GM12878 (cell line): Measurements from ENCODE around the gene PRMT7. TPM values are rescaled to one million over a fixed set of nuclear protein-coding genes. Genes with fewer than 3 reads are reported as not detected.

Experiments
- ATAC-seq: fragments of 200-7000 bp; cut with Tn5 transposase; 3 replicates; pipeline ENCODE4 v1.9.1; 2020; ENCODE audit warnings: mild to moderate bottlenecking, moderate library complexity
- BruUV-seq: library from RNA; stranded (reverse); fragments of 400-500 nt; replicated peaks from 2 replicates; lab custom pipeline; 2021; lab: Mats Ljungman, UMichigan
- CTCF ChIA-PET: fragments of 300-600 bp; sonication (Branson Sonifier 250); formaldehyde crosslinking; extraction: SDS; loops from one replicate; lab custom pipeline; 2021; ENCODE audit warnings: inconsistent platforms; lab: Yijun Ruan, JAX
- POLR2A ChIA-PET: fragments of 350-600 bp; formaldehyde crosslinking; extraction: SDS; loops from one replicate; lab custom pipeline; 2021; ENCODE audit warnings: inconsistent platforms; lab: Charles Lee
- RAD21 ChIA-PET: fragments of 300-600 bp; sonication (Branson Sonifier 250); formaldehyde crosslinking; loops from one replicate; lab custom pipeline; 2023; ENCODE audit warnings: antibody characterized with exemption; ENCODE audit not compliant: unreplicated experiment; lab: Charles Lee
- SMC1A ChIA-PET: fragments of 300-600 bp; sonication (Branson Sonifier 250); formaldehyde crosslinking; loops from one replicate; lab custom pipeline; 2023; ENCODE audit not compliant: unreplicated experiment, uncharacterized antibody; lab: Charles Lee
- DNase-seq: peaks from one replicate; pipeline ENCODE4 v3.0.0-alpha.2; 2011; ENCODE audit warnings: low read depth, low spot score
- FAIRE-seq: peaks from 3 replicates; lab custom pipeline; 2011; peaks lifted over from hg19 to GRCh38; lab: Jason Lieb, UNC
- H2AFZ ChIP-seq: 2 replicates; pipeline ENCODE4 v1.6.0; 2011; ENCODE audit warnings: low read depth, low read length, control low read depth; ENCODE audit not compliant: control insufficient read depth
- H3K27ac ChIP-seq: 2 replicates; pipeline ENCODE4 v1.5.1; 2011; ENCODE audit warnings: control low read depth; ENCODE audit not compliant: control insufficient read depth, insufficient read depth
- H3K27me3 ChIP-seq, 2 experiments: replicated peaks in 1 of 2; 2 replicates each; pipeline versions ENCODE4 v1.6.0 to v1.6.1; 2011; ENCODE audit warnings: low read length in 1 of 2; ENCODE audit not compliant: control insufficient read depth in 2 of 2, insufficient read depth in 2 of 2
- H3K36me3 ChIP-seq, 2 experiments: 2 replicates each; pipeline ENCODE4 v1.5.1; 2011; ENCODE audit warnings: low read length in 1 of 2; ENCODE audit not compliant: control insufficient read depth in 2 of 2, insufficient read depth in 2 of 2
- H3K4me1 ChIP-seq: 2 replicates; pipeline ENCODE4 v1.6.1; 2011; ENCODE audit warnings: mild to moderate bottlenecking, low read length, moderate library complexity, mixed read lengths; ENCODE audit not compliant: control insufficient read depth, insufficient read depth
- H3K4me2 ChIP-seq: 2 replicates; pipeline ENCODE4 v1.6.0; 2011; ENCODE audit warnings: control low read depth; ENCODE audit not compliant: control insufficient read depth, insufficient read depth
- H3K4me3 ChIP-seq: fragments of 200-600 bp; sonication (generic); 2 replicates; pipeline ENCODE4 v1.5.1; 2016
- H3K79me2 ChIP-seq: 2 replicates; pipeline ENCODE4 v1.6.0; 2011; ENCODE audit warnings: low read length; ENCODE audit not compliant: control insufficient read depth, insufficient read depth
- H3K9ac ChIP-seq: 2 replicates; pipeline ENCODE4 v1.8.0; 2011; ENCODE audit warnings: low read length, control low read depth, mixed read lengths; ENCODE audit not compliant: control insufficient read depth, insufficient read depth
- H3K9me3 ChIP-seq: replicated peaks from 3 replicates; pipeline ENCODE4 v1.5.1; 2011; ENCODE audit warnings: mild to moderate bottlenecking, low read length; ENCODE audit not compliant: control insufficient read depth, insufficient read depth
- H4K20me1 ChIP-seq: 2 replicates; pipeline ENCODE4 v1.6.0; 2011; ENCODE audit not compliant: control insufficient read depth, insufficient read depth
- CHD2 ChIP-seq: IDR thresholded peaks from 2 replicates; pipeline ENCODE4 v1.6.1; 2011; ENCODE audit warnings: low read depth, low read length, improper control_type of control experiment, borderline replicate concordance
- CREB1 ChIP-seq: IDR thresholded peaks from 2 replicates; pipeline ENCODE4 v1.6.1; 2012; ENCODE audit warnings: low read depth, mild to moderate bottlenecking, inconsistent platforms
- GATAD2B ChIP-seq: fragments of 450-650 bp; conservative IDR thresholded peaks from 2 replicates; pipeline ENCODE4 v1.6.1; 2017; ENCODE audit warnings: low read depth, mild to moderate bottlenecking, moderate library complexity
- IKZF2 ChIP-seq, 2 experiments: fragments of 450-650 bp; IDR thresholded peaks; 2 replicates each; pipeline ENCODE4 v1.6.1; 2017; ENCODE audit warnings: mild to moderate bottlenecking in 2 of 2, moderate library complexity in 2 of 2
- NFXL1 ChIP-seq: fragments of 450-650 bp; IDR thresholded peaks from 2 replicates; pipeline ENCODE4 v1.6.1; 2017; ENCODE audit warnings: antibody characterized with exemption, mild to moderate bottlenecking, borderline replicate concordance
- PML ChIP-seq: IDR thresholded peaks from 2 replicates; pipeline ENCODE4 v1.6.1; 2012; ENCODE audit warnings: low read length, inconsistent platforms
- POU2F2 ChIP-seq: IDR thresholded peaks from 3 replicates; pipeline ENCODE4 v1.6.1; 2011; ENCODE audit warnings: low read depth, mild to moderate bottlenecking, low read length, borderline replicate concordance
- TCF12 ChIP-seq: IDR thresholded peaks from 2 replicates; pipeline ENCODE4 v1.6.1; 2011; ENCODE audit warnings: low read depth, mild to moderate bottlenecking, low read length
- WRNIP1 ChIP-seq: IDR thresholded peaks from 2 replicates; pipeline ENCODE4 v1.6.1; 2011; ENCODE audit warnings: low read depth, low read length, improper control_type of control experiment, borderline replicate concordance
- YBX1 ChIP-seq: fragments of 450-650 bp; IDR thresholded peaks from 2 replicates; pipeline ENCODE4 v1.6.1; 2016; ENCODE audit warnings: antibody characterized with exemption
- ZNF384 ChIP-seq: IDR thresholded peaks from 2 replicates; pipeline ENCODE4 v1.6.1; 2012; ENCODE audit warnings: low read depth, mild to moderate bottlenecking, low read length, improper control_type of control experiment, borderline replicate concordance
- WGBS: methylation state at CpG from one replicate; pipeline ENCODE4 v1.1.6; 2016; ENCODE audit warnings: low lambda C conversion rate; ENCODE audit not compliant: insufficient replicate concordance, insufficient coverage; ENCODE audit errors: missing lambda C conversion rate; 5-methylcytosine and 5-hydroxymethylcytosine counted together
- in situ Hi-C: fragments of 300-500 bp; cut with MboI; formaldehyde crosslinking; loops from 9 replicates; pipeline ENCODE4 v1.14.3; 2018; ENCODE audit warnings: mixed read lengths
- intact Hi-C: fragments of 100-400 bp; cut with micrococcal nuclease; formaldehyde crosslinking; loops from one replicate; pipeline ENCODE4 v1.14.2; 2022; ENCODE audit not compliant: unreplicated experiment
- polyA plus RNA-seq, 11 experiments: library from polyadenylated mRNA; depleted of rRNA in 4 of 11; unstranded in 6 of 11; stranded (reverse) in 5 of 11; fragments of >200 nt; fragmentation: Nextera tagmentation in 4 of 11; fragmentation: Illumina TruSeq in 1 of 11; extraction: Ambion mirVana in 4 of 11; extraction: Trizol in 1 of 11; gene quantifications; 1 replicate in 1 of 11; 2 replicates in 10 of 11; pipeline versions ENCODE4 v1.2.1 to v1.2.3, GENCODE V29; 2011 to 2016; ENCODE audit warnings: inconsistent platforms in 2 of 11, missing spikeins in 2 of 11, low read depth in 1 of 11
- total RNA-seq, 4 experiments: library from RNA; depleted of rRNA in 3 of 4; stranded (reverse); fragments of >200 nt in 3 of 4; fragmentation: Illumina TruSeq in 1 of 4; extraction: Trizol in 1 of 4; gene quantifications; 2 replicates each; pipeline versions ENCODE4 v1.2.1 to v1.2.3, GENCODE V29; 2013 to 2021
- TF ChIP-seq, protein P1 (sequence below): fragments of 450-650 bp; IDR thresholded peaks from 2 replicates; pipeline ENCODE4 v1.6.1; 2018; ENCODE audit warnings: mild to moderate bottlenecking, low read depth, moderate library complexity; ENCODE audit not compliant: partially characterized antibody
- TF ChIP-seq, protein P2 (sequence below): fragments of 450-650 bp; formaldehyde crosslinking; IDR thresholded peaks from 2 replicates; pipeline ENCODE4 v1.4.0; 2020; ENCODE audit warnings: mild to moderate bottlenecking, moderate library complexity
- TF ChIP-seq, protein P3 (sequence below): IDR thresholded peaks from 2 replicates; pipeline ENCODE4 v1.6.1; 2012; ENCODE audit warnings: low read depth, low read length, improper control_type of control experiment
- TF ChIP-seq, protein P4 (sequence below): fragments of 450-650 bp; IDR thresholded peaks from 2 replicates; pipeline ENCODE4 v1.6.1; 2017; ENCODE audit warnings: mild to moderate bottlenecking, low read depth, inconsistent platforms; ENCODE audit not compliant: poor library complexity, severe bottlenecking

The PRMT7 gene
- total and polyA plus RNA-seq, 10 of the 15 experiments (the other 5 are each of a cell fraction or from before 2014, with no cell fraction given), result 5.1 to 56.1 (median 42.0) TPM

DNA sequence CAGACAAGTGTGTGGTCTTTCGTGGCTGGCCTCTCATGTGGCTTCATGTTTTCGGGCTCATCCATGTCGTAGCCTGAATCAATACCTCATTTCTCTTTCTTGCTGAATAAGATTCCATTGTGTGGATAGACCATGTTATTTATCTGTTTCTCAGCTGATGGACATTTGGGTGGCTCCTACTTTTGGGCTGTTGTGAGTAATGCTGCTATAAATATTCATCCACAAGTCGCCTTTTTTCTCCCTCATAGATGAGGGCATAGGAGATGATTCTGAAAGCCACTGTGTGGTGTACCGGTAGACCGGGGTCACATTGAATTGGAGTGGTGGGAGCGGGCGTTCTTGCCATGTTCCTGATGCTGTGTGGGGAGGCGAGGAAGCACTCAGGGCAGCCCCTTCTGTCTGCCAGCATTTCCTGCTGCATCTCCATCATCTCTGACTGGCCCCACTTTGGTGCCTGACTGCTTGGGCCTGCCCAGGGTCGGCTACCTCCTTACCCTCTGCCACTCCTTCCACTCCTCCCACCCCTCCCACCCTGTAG, 40.1 kb downstream of the PRMT7 start:
- SMC1A ChIA-PET, result no interaction called here
- Histone ChIP-seq H3K4me3 (no peak overlapping the region), H3K79me2 (no peaks in the 10 kb centered on the region), H3K9me3 (no peaks in the 10 kb centered on the region), H3K4me1 (peaks cover 6% of the 10 kb centered on the region), H3K4me2 (no peak overlapping the region), H3K27me3 (no peaks in the 10 kb centered on the region), H2AFZ (no peak overlapping the region), H4K20me1 (no peaks in the 10 kb centered on the region; the same call in 1 of the 2 replicates), H3K27ac (no peak overlapping the region), H3K9ac (no peak overlapping the region), H3K36me3 (peaks cover 30 to 39% of the 10 kb centered on the region in 2 experiments)
- in situ Hi-C loops, result no loop called here
- TF ChIP-seq CHD2 (no peak), PML (no peak), IKZF2 (IDR thresholded peaks at IDR 0.05) (no peak), YBX1 (no peak), TCF12 (no peak), CREB1 (no peak), NFXL1 (no peak), POU2F2 (no peak), ZNF384 (no peak), GATAD2B (no peak), WRNIP1 (no peak)
- TF ChIP-seq, protein P1, sequence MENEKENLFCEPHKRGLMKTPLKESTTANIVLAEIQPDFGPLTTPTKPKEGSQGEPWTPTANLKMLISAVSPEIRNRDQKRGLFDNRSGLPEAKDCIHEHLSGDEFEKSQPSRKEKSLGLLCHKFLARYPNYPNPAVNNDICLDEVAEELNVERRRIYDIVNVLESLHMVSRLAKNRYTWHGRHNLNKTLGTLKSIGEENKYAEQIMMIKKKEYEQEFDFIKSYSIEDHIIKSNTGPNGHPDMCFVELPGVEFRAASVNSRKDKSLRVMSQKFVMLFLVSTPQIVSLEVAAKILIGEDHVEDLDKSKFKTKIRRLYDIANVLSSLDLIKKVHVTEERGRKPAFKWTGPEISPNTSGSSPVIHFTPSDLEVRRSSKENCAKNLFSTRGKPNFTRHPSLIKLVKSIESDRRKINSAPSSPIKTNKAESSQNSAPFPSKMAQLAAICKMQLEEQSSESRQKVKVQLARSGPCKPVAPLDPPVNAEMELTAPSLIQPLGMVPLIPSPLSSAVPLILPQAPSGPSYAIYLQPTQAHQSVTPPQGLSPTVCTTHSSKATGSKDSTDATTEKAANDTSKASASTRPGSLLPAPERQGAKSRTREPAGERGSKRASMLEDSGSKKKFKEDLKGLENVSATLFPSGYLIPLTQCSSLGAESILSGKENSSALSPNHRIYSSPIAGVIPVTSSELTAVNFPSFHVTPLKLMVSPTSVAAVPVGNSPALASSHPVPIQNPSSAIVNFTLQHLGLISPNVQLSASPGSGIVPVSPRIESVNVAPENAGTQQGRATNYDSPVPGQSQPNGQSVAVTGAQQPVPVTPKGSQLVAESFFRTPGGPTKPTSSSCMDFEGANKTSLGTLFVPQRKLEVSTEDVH, result no peak
- TF ChIP-seq, protein P2, sequence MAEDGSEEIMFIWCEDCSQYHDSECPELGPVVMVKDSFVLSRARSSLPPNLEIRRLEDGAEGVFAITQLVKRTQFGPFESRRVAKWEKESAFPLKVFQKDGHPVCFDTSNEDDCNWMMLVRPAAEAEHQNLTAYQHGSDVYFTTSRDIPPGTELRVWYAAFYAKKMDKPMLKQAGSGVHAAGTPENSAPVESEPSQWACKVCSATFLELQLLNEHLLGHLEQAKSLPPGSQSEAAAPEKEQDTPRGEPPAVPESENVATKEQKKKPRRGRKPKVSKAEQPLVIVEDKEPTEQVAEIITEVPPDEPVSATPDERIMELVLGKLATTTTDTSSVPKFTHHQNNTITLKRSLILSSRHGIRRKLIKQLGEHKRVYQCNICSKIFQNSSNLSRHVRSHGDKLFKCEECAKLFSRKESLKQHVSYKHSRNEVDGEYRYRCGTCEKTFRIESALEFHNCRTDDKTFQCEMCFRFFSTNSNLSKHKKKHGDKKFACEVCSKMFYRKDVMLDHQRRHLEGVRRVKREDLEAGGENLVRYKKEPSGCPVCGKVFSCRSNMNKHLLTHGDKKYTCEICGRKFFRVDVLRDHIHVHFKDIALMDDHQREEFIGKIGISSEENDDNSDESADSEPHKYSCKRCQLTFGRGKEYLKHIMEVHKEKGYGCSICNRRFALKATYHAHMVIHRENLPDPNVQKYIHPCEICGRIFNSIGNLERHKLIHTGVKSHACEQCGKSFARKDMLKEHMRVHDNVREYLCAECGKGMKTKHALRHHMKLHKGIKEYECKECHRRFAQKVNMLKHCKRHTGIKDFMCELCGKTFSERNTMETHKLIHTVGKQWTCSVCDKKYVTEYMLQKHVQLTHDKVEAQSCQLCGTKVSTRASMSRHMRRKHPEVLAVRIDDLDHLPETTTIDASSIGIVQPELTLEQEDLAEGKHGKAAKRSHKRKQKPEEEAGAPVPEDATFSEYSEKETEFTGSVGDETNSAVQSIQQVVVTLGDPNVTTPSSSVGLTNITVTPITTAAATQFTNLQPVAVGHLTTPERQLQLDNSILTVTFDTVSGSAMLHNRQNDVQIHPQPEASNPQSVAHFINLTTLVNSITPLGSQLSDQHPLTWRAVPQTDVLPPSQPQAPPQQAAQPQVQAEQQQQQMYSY (CRISPR knock-in tag), result no peak
- TF ChIP-seq, protein P3, sequence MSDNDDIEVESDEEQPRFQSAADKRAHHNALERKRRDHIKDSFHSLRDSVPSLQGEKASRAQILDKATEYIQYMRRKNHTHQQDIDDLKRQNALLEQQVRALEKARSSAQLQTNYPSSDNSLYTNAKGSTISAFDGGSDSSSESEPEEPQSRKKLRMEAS, result no peak
- TF ChIP-seq, protein P4, sequence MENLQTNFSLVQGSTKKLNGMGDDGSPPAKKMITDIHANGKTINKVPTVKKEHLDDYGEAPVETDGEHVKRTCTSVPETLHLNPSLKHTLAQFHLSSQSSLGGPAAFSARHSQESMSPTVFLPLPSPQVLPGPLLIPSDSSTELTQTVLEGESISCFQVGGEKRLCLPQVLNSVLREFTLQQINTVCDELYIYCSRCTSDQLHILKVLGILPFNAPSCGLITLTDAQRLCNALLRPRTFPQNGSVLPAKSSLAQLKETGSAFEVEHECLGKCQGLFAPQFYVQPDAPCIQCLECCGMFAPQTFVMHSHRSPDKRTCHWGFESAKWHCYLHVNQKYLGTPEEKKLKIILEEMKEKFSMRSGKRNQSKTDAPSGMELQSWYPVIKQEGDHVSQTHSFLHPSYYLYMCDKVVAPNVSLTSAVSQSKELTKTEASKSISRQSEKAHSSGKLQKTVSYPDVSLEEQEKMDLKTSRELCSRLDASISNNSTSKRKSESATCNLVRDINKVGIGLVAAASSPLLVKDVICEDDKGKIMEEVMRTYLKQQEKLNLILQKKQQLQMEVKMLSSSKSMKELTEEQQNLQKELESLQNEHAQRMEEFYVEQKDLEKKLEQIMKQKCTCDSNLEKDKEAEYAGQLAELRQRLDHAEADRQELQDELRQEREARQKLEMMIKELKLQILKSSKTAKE, result no peak
- intact Hi-C loops, result no loop called here
- DNase-seq (no peak), FAIRE-seq (no peak), ATAC-seq (no peak)
- 94% methylated on average over 10 of the region's 10 CpGs for WGBS
- CTCF ChIA-PET, result no interaction called here
- RAD21 ChIA-PET, result no interaction called here
- POLR2A ChIA-PET, result no interaction called here
- no TSS peak for BruUV-seq
